Measurements from ENCODE around the gene PRRC2C.
"Not testable (repeated sequence)": the region's sequence is repeated elsewhere in the genome, so short reads cannot be mapped to it uniquely, and the experiment has no call there.

Gene PRRC2C

DNA sequence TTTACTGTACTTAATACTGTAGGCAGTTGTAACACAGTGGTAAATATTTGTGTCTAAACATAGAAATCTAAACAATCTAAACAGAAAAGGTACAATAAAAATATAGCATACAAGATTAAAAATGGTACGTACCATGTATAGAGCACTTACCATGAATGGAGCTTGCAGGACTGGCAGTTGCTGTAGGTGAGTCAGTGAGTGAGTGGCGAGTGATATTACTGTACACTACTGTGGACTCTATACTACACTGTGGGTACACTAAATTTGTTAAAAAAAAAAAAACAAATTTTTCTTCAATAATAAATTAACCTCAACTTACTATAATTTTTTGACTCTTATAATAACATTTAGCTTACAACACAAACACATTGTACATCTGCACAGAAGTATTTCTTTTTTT, 97.3 kb downstream of the PRRC2C start:
- no peak for DNase-seq (ENCODE audit: low spot score)
- FAIRE-seq = no peak

GRCh38 chr1:171583591-171584201, 98.4 kb downstream of the PRRC2C start:
- no peak for DNase-seq (ENCODE audit: low spot score)
- no peak for FAIRE-seq

DNA sequence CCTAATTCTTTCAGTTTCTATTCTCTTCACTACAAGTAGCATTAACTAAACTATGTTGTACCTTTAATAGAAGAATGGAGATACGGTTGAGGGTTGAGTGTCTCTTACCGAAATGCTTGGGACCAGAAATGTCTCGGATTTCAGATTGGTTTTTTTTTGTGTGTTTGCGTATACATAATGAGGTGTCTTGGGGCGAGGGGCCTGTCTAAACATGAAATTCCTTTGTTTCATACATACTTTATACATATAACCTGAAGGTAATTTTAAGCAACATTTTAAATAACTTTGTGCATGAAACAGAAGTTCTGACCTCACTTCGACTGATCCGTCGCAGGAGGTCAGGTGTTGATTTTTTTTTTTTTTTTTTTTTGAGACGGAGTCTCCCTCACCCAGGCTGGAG, 100.4 kb downstream of the PRRC2C start:
- no peak for FAIRE-seq

DNA sequence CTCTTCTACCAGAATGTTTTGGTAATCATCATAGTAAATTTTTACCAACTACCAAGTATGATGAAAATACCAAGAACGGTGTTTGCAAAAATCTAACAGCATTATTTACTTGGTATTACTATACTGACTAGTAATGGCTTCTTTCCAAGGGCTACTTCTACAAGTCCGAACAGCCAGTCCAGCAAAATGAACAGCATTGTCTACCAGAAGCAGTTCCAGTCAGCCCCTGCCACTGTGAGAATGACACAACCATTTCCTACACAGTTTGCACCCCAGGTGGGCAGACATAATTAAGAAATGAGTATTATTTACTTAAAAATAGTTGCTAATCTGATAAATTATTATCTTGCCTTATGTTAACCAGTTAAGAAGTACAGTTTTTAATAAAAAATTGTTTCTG, 102.9 kb downstream of the PRRC2C start:
- FAIRE-seq (no peak), DNase-seq (ENCODE audit: low spot score) (no peak)

More for the DNA sequence above, 100.4 kb downstream of the PRRC2C start:
- DNase-seq (ENCODE audit: low spot score) = no peak

DNA sequence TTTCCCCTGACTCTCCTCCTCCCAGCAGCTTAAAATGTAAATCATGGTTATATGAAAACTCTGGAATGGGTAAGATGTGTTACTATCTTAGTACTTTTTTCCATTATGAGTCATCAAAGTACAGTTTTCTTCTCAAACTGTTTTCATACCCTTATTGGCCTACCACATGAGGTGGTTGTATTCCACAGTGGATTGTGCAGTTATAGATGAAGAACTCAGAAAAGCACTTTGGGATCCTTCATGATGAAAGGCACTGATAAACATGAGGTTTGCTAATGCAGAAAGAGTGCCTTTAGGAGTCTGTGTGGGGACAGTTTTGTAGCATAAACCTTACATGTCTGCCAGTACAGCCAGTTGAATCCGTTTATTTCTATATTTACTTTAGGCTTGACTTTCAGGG, 104.7 kb downstream of the PRRC2C start:
- no peak for DNase-seq (ENCODE audit: low spot score)
- no peak for FAIRE-seq

DNA sequence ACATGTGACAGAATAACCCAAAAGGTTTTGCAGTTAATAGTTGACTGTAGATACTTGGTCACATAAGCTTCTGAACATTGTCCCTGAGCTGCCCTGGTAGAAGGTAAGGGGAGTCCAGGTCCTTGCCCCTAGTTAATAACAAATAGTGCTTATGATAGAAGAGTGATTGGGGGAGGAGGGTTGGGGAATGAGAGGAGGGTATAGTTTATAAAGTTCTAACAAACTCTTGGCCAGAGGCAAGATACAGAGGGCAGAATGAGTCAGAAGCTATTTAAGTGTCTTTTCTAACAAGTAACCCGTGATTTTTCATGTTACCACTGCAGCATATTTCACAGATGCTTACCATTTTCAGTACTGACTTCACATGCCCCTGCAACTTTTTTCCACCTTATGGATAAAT, 110.0 kb downstream of the PRRC2C start:
- FAIRE-seq (no peak), DNase-seq (ENCODE audit: low spot score) (no peak)

DNA sequence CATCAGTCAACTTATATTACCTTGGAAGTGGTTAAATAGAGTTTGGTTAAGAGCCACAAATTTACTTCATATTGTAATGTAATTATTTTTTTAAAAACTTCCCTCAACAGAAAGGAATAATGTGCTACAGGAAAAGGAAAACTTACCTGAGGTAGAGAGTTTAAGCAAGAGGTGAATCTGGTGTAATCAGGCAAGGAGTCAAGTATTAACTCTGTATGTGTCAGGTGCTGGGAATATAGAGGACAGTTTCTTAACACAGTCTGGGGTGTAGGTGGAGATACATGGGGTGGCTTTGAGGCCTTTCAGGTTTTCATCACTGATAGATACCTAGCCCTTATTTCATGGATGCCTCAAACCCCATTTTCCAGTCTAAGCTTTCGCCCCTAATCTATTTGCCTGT, 110.8 kb downstream of the PRRC2C start:
- DNase-seq (ENCODE audit: low spot score) (no peak), FAIRE-seq (no peak)

DNA sequence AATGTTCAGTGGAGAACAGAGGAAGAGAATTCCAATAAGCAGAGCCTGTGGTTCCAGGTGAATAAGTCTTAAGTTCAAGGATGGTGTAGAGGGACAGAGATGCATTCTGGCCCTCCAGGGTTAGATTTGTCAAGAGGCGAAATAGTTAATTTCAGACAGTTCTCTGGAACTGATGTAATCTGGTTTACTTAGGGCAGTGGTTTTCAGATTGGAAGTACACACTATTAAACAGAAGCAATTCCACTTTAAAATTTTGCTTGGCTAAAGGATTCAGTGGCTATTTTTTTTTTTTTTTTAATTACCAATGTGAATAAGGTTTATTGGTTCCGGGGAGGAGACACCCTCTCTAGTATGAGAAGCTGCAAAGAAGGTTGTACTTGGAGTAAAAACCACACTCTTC, 111.4 kb downstream of the PRRC2C start:
- no peak for FAIRE-seq
- DNase-seq (ENCODE audit: low spot score) = no peak

GRCh38 chr1:171597203-171597602, 111.9 kb downstream of the PRRC2C start:
- FAIRE-seq = no peak
- DNase-seq (ENCODE audit: low spot score) = no peak

GRCh38 chr1:171600310-171600709, 115.0 kb downstream of the PRRC2C start:
- FAIRE-seq = peak; percentile 55
- not testable (repeated sequence) for DNase-seq (ENCODE audit: low spot score)

DNA sequence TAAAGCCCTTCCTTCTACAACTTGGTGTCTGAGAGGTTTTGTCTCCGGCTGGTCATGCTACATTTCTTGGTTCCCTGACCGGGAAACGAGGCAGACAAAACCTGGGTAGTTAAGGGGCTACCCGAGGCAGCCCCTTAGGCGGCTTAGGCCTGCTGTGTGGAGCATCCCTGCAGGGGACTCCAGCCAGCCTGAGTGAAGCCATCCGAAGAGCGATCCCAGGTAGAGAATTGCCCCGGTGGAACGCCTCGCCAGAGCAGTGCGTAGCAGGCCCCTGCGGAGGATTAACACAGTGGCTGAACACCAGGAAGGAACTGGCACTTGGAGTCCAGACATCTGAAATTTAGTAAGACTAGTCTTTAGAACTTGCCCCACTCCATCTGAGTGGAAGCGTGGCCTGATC, 115.5 kb downstream of the PRRC2C start:
- FAIRE-seq (no peak), DNase-seq (ENCODE audit: low spot score) (no peak)

- not testable (repeated sequence) for DNase-seq (ENCODE audit: low spot score); FAIRE-seq
Measured at GRCh38 chr1:171603042-171603441, 117.7 kb downstream of the PRRC2C start.

- FAIRE-seq (peak; percentile 45), DNase-seq (ENCODE audit: low spot score) (no peak)
Measured at GRCh38 chr1:171606402-171606941, 121.1 kb downstream of the PRRC2C start.

- FAIRE-seq (no peak), DNase-seq (ENCODE audit: low spot score) (peak; percentile 52)
Measured at GRCh38 chr1:171610385-171610784, 125.1 kb downstream of the PRRC2C start.

DNA sequence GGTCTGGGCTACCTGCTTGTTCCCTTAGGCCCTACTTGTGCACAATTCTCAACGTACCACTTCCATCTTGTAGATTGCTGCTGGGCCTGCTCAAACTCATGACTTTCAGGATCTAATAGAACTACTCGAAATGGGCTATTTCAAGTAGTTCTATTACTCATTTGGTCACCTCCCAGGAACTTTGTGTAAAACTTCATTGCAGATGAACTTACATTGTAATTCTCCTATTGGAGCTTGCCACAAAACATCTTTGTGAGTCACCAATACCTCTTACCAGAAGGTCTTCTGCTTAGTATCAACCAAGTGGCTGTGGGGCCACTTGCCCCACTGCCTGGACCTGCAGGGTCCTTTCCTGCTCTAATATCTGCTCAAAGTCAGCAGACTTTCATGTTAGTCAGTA, 126.0 kb downstream of the PRRC2C start:
- FAIRE-seq (no peak), DNase-seq (ENCODE audit: low spot score) (no peak)

- FAIRE-seq (no peak), DNase-seq (ENCODE audit: low spot score) (no peak)
Measured at GRCh38 chr1:171613282-171613681, 128.0 kb downstream of the PRRC2C start.

GRCh38 chr1:171615122-171615906, 130.0 kb downstream of the PRRC2C start:
- DNase-seq (ENCODE audit: low spot score) = not testable (repeated sequence)

GRCh38 chr1:171616586-171616985, 131.3 kb downstream of the PRRC2C start:
- no peak for DNase-seq (ENCODE audit: low spot score)
- FAIRE-seq = no peak

More at GRCh38 chr1:171615122-171615906, 130.0 kb downstream of the PRRC2C start:
- not testable (repeated sequence) for FAIRE-seq

DNA sequence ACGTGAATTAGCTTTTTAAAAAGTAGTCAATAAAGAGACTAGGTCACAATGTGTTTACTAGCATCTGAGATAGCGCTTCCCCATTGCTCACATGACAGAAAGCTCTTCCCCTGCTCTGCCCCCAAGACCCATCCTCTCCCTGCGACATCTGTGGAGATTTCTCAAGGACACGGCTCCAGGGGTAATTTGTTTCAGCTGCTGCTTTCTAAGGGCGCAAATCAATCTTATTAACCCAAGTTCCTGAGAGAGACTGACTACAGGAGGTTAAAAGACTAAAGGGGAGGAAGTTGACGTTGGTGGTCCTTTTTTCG, 136.8 kb downstream of the PRRC2C start, which contains the start of gene MYOCOS:
TSS of gene MYOCOS (plus strand) at position 92 of the 311 bp plus-strand sequence. CDS start 1,641 bp downstream, outside the sequence.
- no peak for FAIRE-seq
- DNase-seq (ENCODE audit: low spot score) = no peak

DNA sequence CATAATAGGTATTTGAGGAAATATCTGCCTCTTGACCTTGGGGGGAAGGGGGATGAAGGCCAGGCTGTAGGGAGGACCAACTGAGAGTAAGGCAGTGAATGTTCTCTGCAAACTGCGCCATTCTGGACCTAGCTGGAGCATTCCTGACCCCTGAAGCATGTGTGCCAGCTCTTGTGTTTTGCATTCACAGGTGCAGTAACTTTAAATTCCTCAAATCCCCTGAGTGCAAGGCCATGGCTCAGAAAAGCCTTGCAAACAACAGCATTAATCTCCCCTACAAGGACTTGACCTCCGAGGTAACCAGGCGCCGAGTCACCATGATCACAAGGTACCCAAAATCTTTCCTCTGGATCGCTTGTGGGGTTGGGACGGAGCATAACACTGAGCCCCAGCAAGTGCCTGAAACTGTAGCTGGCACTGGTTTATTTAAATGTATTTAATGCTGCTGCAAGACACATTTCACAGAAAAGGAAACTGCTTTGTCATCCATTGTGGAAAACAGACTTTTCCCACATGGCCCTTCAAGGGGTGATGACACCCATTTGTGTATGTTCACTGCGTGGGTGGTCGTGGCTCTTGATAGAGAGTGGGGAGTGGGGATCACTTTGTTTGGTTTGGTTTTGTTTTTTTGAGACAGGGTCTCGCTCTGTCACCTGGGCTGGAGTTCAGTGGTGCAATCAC, 138.5 kb downstream of the PRRC2C start:
- FAIRE-seq (no peak), DNase-seq (ENCODE audit: low spot score) (no peak)

- DNase-seq (ENCODE audit: low spot score) (no peak), FAIRE-seq (no peak)
Measured at GRCh38 chr1:171625225-171625624, 139.9 kb downstream of the PRRC2C start.

- no peak for DNase-seq (ENCODE audit: low spot score)
- FAIRE-seq = no peak
Measured at GRCh38 chr1:171627020-171627419, 141.7 kb downstream of the PRRC2C start.

All from RCC 7860 (cell line).